B cell (primary cell): ENCODE results near the gene MRPL33. TPM values are rescaled to one million over a fixed set of nuclear protein-coding genes. Genes with fewer than 3 reads are reported as not detected.

Experiments
- ATAC-seq: fragments of 200-7000 bp; cut with Tn5 transposase; one replicate; pipeline ENCODE4 v1.10.0; 2021; ENCODE audit warnings: low read depth, mild to moderate bottlenecking, moderate number of reproducible peaks, moderate library complexity
- CTCF ChIA-PET: fragments of 350-600 bp; sonication (Branson Sonifier 250); formaldehyde crosslinking; loops from one replicate; lab custom pipeline; 2021; ENCODE audit warnings: antibody characterized with exemption, inconsistent platforms; lab: Charles Lee
- POLR2A ChIA-PET: fragments of 350-600 bp; sonication (Branson Sonifier 250); formaldehyde crosslinking; loops from one replicate; lab custom pipeline; 2021; ENCODE audit warnings: antibody characterized with exemption; lab: Charles Lee
- DNase-seq: peaks from one replicate; pipeline ENCODE4 v3.0.0; 2013
- H2AFZ ChIP-seq: 2 replicates; pipeline ENCODE4 v1.6.1; 2012; ENCODE audit warnings: mild to moderate bottlenecking, low read depth, low read length; ENCODE audit not compliant: insufficient read depth, poor library complexity, severe bottlenecking
- H3K27ac ChIP-seq, 2 donors: 1 replicate in 1 of 2; 2 replicates in 1 of 2; pipeline ENCODE4 v1.5.1; 2012 to 2013; ENCODE audit warnings: low read length in 2 of 2, mild to moderate bottlenecking in 2 of 2, moderate library complexity in 1 of 2
- H3K27me3 ChIP-seq, 4 experiments: fragments of 200-600 bp in 1 of 4; sonication (generic) in 1 of 4; replicated peaks in 1 of 4; 1 replicate in 2 of 4; 2 replicates in 2 of 4; pipeline versions ENCODE4 v1.6.1 to v1.7.0; 2013 to 2016; ENCODE audit warnings: low read length in 3 of 4, mild to moderate bottlenecking in 2 of 4, mixed read lengths in 1 of 4, moderate library complexity in 1 of 4; ENCODE audit not compliant: insufficient read depth in 4 of 4, control insufficient read depth in 3 of 4; ENCODE audit errors: control extremely low read depth in 1 of 4
- H3K36me3 ChIP-seq, 2 experiments: replicated peaks in 1 of 2; 1 replicate in 1 of 2; 2 replicates in 1 of 2; pipeline versions ENCODE4 v1.6.1 to v1.7.1; 2013; ENCODE audit warnings: low read length in 1 of 2; ENCODE audit not compliant: insufficient read depth in 2 of 2, control insufficient read depth in 1 of 2; ENCODE audit errors: control extremely low read depth in 1 of 2, extremely low read depth in 1 of 2
- H3K4me1 ChIP-seq, 2 donors: fragments of 200-600 bp in 1 of 2; sonication (generic) in 1 of 2; 1 replicate in 1 of 2; 2 replicates in 1 of 2; pipeline versions ENCODE4 v1.5.1 to v1.6.1; 2013 to 2017; ENCODE audit warnings: low read length in 2 of 2; ENCODE audit not compliant: control insufficient read depth in 2 of 2, insufficient read depth in 2 of 2
- H3K4me2 ChIP-seq: replicated peaks from 2 replicates; pipeline ENCODE3; 2012; ENCODE audit warnings: mild to moderate bottlenecking, low read depth, low read length; ENCODE audit not compliant: poor library complexity, severe bottlenecking
- H3K4me3 ChIP-seq, 5 experiments: fragments of 200-600 bp in 1 of 5; sonication (generic) in 1 of 5; 1 replicate in 3 of 5; 2 replicates in 2 of 5; pipeline versions ENCODE4 v1.5.1 to v1.7.0; 2011 to 2016; ENCODE audit warnings: low read length in 4 of 5, mild to moderate bottlenecking in 4 of 5, low read depth in 2 of 5, control low read depth in 1 of 5, moderate library complexity in 1 of 5; ENCODE audit not compliant: insufficient read depth in 1 of 5; ENCODE audit errors: control extremely low read depth in 1 of 5, extremely low read depth in 1 of 5
- H3K79me2 ChIP-seq: fragments of 200-600 bp; sonication (generic); one replicate; pipeline ENCODE4 v1.6.0; 2016; ENCODE audit warnings: low read length; ENCODE audit not compliant: control insufficient read depth, insufficient read depth
- H3K9ac ChIP-seq: fragments of 200-600 bp; sonication (generic); 2 replicates; pipeline ENCODE4 v1.6.1; 2017; ENCODE audit warnings: mild to moderate bottlenecking, low read length, moderate library complexity
- H3K9me3 ChIP-seq, 3 donors: one replicate each; pipeline versions ENCODE4 v1.6.1 to v1.7.1; 2013; ENCODE audit warnings: low read length in 2 of 3; ENCODE audit not compliant: control insufficient read depth in 2 of 3, insufficient read depth in 1 of 3; ENCODE audit errors: control extremely low read depth in 1 of 3
- H4K20me1 ChIP-seq: 2 replicates; pipeline ENCODE4 v1.6.0; 2012; ENCODE audit warnings: mild to moderate bottlenecking, low read length; ENCODE audit not compliant: insufficient read depth, control insufficient read depth, poor library complexity, severe bottlenecking
- H3K27ac Mint-ChIP-seq: one replicate; pipeline ENCODE4 v1.8.0; 2021; ENCODE audit warnings: mixed read lengths
- H3K27me3 Mint-ChIP-seq: one replicate; pipeline ENCODE4 v1.8.0; 2021; ENCODE audit warnings: mixed read lengths
- H3K4me1 Mint-ChIP-seq: one replicate; pipeline ENCODE4 v1.8.0; 2021; ENCODE audit warnings: mixed read lengths
- H3K4me3 Mint-ChIP-seq: one replicate; pipeline ENCODE4 v1.8.0; 2021; ENCODE audit warnings: mixed read lengths
- H3K9me3 Mint-ChIP-seq: one replicate; pipeline ENCODE4 v1.8.0; 2022; ENCODE audit warnings: mixed read lengths; ENCODE audit not compliant: insufficient read depth
- CTCF ChIP-seq: fragments of 200-600 bp; IDR thresholded peaks from one replicate; pipeline ENCODE4 v1.8.0; 2022; ENCODE audit warnings: antibody characterized with exemption, mild to moderate bottlenecking
- EZH2 ChIP-seq: IDR thresholded peaks from 2 replicates; pipeline ENCODE4 v1.6.1; 2012; ENCODE audit warnings: borderline replicate concordance, low read depth, mild to moderate bottlenecking, moderate library complexity, low read length; ENCODE audit not compliant: insufficient read depth, poor library complexity, severe bottlenecking
- WGBS: methylation state at CpG from one replicate; pipeline ENCODE4 v1.1.5; 2013; ENCODE audit warnings: missing lambda C conversion rate; ENCODE audit not compliant: insufficient coverage; 5-methylcytosine and 5-hydroxymethylcytosine counted together
- intact Hi-C: fragments of 100-400 bp; cut with micrococcal nuclease; formaldehyde crosslinking; loops from one replicate; pipeline ENCODE4 v1.10.0; 2022
- polyA plus RNA-seq: library from polyadenylated mRNA; depleted of rRNA; stranded (reverse); fragments of >200 nt; gene quantifications from 2 replicates; pipeline ENCODE4 v1.2.3, GENCODE V29; 2012
- total RNA-seq, 2 donors: library from RNA; stranded (reverse); fragments of 120-200 nt in 1 of 2; gene quantifications; 1 replicate in 1 of 2; 2 replicates in 1 of 2; pipeline versions ENCODE4 v1.2.3 to v1.2.4, GENCODE V29; 2013 to 2022

Gene MRPL33
- total and polyA plus RNA-seq, 2 donors (not counting 1 experiment from before 2014, with no cell fraction given): 14.4 to 26.5 TPM

- ATAC-seq: no peak
- CTCF ChIA-PET: no interaction called here
Observed at GRCh38 chr2:27823135-27823534, 51.6 kb downstream of the MRPL33 start.

GRCh38 chr2:27823569-27823968 is 52.0 kb downstream of the MRPL33 start:
- no peaks in the 10 kb centered on the region for H4K20me1 ChIP-seq
- Mint-ChIP-seq H3K9me3 (peaks cover 5% of the 10 kb centered on the region), H3K27ac (no peak overlapping the region), H3K27me3 (no peaks in the 10 kb centered on the region), H3K4me3 (no peak overlapping the region), H3K4me1 (no peaks in the 10 kb centered on the region)
- H3K27me3 ChIP-seq: no peaks in the 10 kb centered on the region
- CTCF ChIA-PET: no interaction called here
- H3K4me1 ChIP-seq: no peaks in the 10 kb centered on the region
- H3K9me3 ChIP-seq: peaks cover 0 to 5% (median 4%) of the 10 kb centered on the region in 3 donors
- no peak overlapping the region for H2AFZ ChIP-seq
- H3K36me3 ChIP-seq: no peaks in the 10 kb centered on the region
- no peak for TF ChIP-seq CTCF
- TF ChIP-seq EZH2: no peak
- no peak overlapping the region for H3K4me3 ChIP-seq
- intact Hi-C loops: no loop called here
- H3K4me2 ChIP-seq: no peak overlapping the region
- WGBS: no CpG with 5 or more reads among the region's 5 CpGs
- H3K79me2 ChIP-seq: no peaks in the 10 kb centered on the region
- no peak for DNase-seq
- ATAC-seq: no peak
- POLR2A ChIA-PET: no interaction called here
- no peak overlapping the region for H3K27ac ChIP-seq
- H3K9ac ChIP-seq: no peak overlapping the region

More at GRCh38 chr2:27823135-27823534, 51.6 kb downstream of the MRPL33 start:
- H2AFZ ChIP-seq: no peak overlapping the region
- no peaks in the 10 kb centered on the region for H3K36me3 ChIP-seq
- H3K9me3 Mint-ChIP-seq: peaks cover 5% of the 10 kb centered on the region
- H3K27me3 Mint-ChIP-seq: no peaks in the 10 kb centered on the region
- H3K4me3 ChIP-seq: no peak overlapping the region
- no peak for DNase-seq
- intact Hi-C loops: no loop called here
- H3K27ac ChIP-seq: no peak overlapping the region
- no peaks in the 10 kb centered on the region for H4K20me1 ChIP-seq
- H3K4me1 Mint-ChIP-seq: no peaks in the 10 kb centered on the region
- no peak overlapping the region for H3K9ac ChIP-seq
- H3K4me3 Mint-ChIP-seq: no peak overlapping the region
- no peak overlapping the region for H3K4me2 ChIP-seq
- H3K9me3 ChIP-seq: peaks cover 0 to 5% (median 4%) of the 10 kb centered on the region in 3 donors
- no peak for TF ChIP-seq CTCF
- no peak for TF ChIP-seq EZH2
- no peaks in the 10 kb centered on the region for H3K27me3 ChIP-seq
- H3K27ac Mint-ChIP-seq: no peak overlapping the region
- WGBS: 82% methylated on average over 2 of the region's 5 CpGs
- no peaks in the 10 kb centered on the region for H3K4me1 ChIP-seq
- POLR2A ChIA-PET: no interaction called here
- H3K79me2 ChIP-seq: no peaks in the 10 kb centered on the region
